ENCODE measurements around the gene FOXP2.

FOXP2 gene

DNA sequence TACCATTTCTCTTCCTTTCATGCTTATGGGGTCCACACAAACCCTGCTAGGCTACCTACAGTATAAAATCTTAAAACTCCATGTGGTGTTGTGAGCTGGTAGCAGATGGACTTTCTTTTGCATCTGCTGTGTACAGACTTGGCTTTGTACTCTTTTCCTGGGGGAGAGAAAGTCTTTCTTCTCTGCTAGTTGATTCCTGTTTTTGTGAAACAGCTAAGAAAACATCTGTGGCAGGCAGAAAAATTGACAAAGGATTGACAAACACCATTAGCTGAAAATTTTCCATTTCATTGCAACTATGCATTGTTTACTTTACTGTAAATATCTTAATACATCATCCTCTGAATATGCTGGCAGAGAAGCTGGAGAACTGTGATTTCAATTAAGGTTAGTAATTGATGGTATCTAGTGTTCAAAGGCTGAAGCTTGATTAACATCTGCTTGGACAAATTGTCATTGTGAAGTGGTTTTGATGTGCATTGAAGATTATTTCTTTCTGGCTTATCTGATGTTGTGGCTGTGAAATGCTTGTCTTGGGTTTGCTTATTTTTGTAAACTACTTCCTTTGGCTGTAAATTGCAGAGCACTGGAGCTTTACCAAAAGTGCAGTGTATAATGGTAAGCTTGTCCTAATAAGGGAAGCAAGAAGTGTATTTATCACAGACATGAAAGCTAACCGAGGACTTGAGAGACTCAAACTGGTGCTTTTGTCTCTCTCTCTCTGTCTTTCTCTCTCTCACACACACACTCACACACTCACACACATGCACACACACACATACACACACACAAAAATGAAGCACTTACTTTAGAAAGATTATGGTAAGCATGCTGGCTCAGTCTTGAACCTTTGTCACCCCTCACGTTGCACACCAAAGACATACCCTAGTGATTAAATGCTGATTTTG is at the start of gene FOXP2:
TSS of gene FOXP2 (plus strand) at position 660 of the 908 bp plus-strand sequence. CDS start 11,697 bp downstream, outside the sequence.
- H3K4me1 ChIP-seq (ENCODE audit: low read length), result peaks cover 41% of the 10 kb centered on the region
- H4K20me1 ChIP-seq (ENCODE audit: insufficient read depth, low read length), result no peaks in the 10 kb centered on the region
- H3K27ac ChIP-seq (ENCODE audit: low read length), result no peak within 1 kb of the TSS
- no peaks in the 10 kb centered on the region for H3K79me2 ChIP-seq (ENCODE audit: low read length)
- H3K27me3 ChIP-seq (ENCODE audit: low read depth, low read length), result no peaks in the 10 kb centered on the region
- peak within 1 kb of the TSS; percentile 40 for H3K9ac ChIP-seq (ENCODE audit: low read length)
- no peaks in the 10 kb centered on the region for H3K9me3 ChIP-seq (ENCODE audit: insufficient read depth, low read length)
- H3K4me3 ChIP-seq (ENCODE audit: low read length), result peak within 1 kb of the TSS; percentile 72
- H2AFZ ChIP-seq (ENCODE audit: low read depth, low read length), result peak within 1 kb of the TSS; percentile 61
- H3K4me2 ChIP-seq (ENCODE audit: low read length), result peak within 1 kb of the TSS; percentile 91
- TF ChIP-seq EZH2phosphoT487 (IDR thresholded peaks at IDR 0.05; ENCODE audit: low read depth) (no peak), CTCF (IDR thresholded peaks at IDR 0.05; ENCODE audit: low read depth, low read length) (no peak)
- no peaks in the 10 kb centered on the region for H3K36me3 ChIP-seq (replicated peaks; ENCODE audit: low read depth, low read length)

GRCh38 chr7:114365791-114366190 is 48.8 kb upstream of the FOXP2 start:
- H3K27ac ChIP-seq (ENCODE audit: low read length), result no peak overlapping the region
- no peak overlapping the region for H3K9ac ChIP-seq (ENCODE audit: low read length)
- no peaks in the 10 kb centered on the region for H3K27me3 ChIP-seq (ENCODE audit: low read depth, low read length)
- H4K20me1 ChIP-seq (ENCODE audit: insufficient read depth, low read length), result no peaks in the 10 kb centered on the region
- no peaks in the 10 kb centered on the region for H3K79me2 ChIP-seq (ENCODE audit: low read length)
- H3K4me1 ChIP-seq (ENCODE audit: low read length), result 0 out of 2 replicates have a peak, but pooled peaks cover 3% of the 10 kb centered on the region
- H2AFZ ChIP-seq (ENCODE audit: low read depth, low read length), result no peak overlapping the region
- H3K36me3 ChIP-seq (replicated peaks; ENCODE audit: low read depth, low read length), result no peaks in the 10 kb centered on the region
- TF ChIP-seq EZH2phosphoT487 (IDR thresholded peaks at IDR 0.05; ENCODE audit: low read depth) (no peak), CTCF (IDR thresholded peaks at IDR 0.05; ENCODE audit: low read depth, low read length) (no peak)
- no peak overlapping the region for H3K4me2 ChIP-seq (ENCODE audit: low read length)
- no peaks in the 10 kb centered on the region for H3K9me3 ChIP-seq (ENCODE audit: insufficient read depth, low read length)
- no peak overlapping the region for H3K4me3 ChIP-seq (ENCODE audit: low read length)

DNA sequence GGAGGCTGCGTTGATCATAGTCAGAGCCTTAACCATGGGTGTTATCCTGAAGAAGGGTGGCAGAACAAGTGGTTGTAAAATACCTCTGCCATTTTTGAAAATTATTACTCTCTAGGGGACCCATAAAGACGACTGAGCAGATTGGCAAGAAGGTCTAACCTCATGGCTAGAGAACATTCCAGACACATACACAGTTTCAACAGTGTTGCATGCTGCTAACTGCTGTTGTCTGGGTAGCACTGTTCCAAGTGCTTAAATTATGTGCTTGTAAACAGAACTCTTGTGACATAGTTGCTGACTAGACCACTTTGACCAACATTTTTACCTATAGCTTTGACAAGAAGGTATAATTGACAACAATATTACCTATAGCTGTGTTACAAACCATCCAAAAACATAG is 46.1 kb upstream of the FOXP2 start:
- 0 out of 2 replicates have a peak, but pooled peaks cover 3% of the 10 kb centered on the region for H3K4me1 ChIP-seq (ENCODE audit: low read length)
- no peak overlapping the region for H2AFZ ChIP-seq (ENCODE audit: low read depth, low read length)
- no peak overlapping the region for H3K9ac ChIP-seq (ENCODE audit: low read length)
- H3K27ac ChIP-seq (ENCODE audit: low read length), result no peak overlapping the region
- no peak overlapping the region for H3K4me3 ChIP-seq (ENCODE audit: low read length)
- H3K36me3 ChIP-seq (replicated peaks; ENCODE audit: low read depth, low read length), result no peaks in the 10 kb centered on the region
- H4K20me1 ChIP-seq (ENCODE audit: insufficient read depth, low read length), result no peaks in the 10 kb centered on the region
- H3K9me3 ChIP-seq (ENCODE audit: insufficient read depth, low read length), result no peaks in the 10 kb centered on the region
- H3K79me2 ChIP-seq (ENCODE audit: low read length), result no peaks in the 10 kb centered on the region
- H3K4me2 ChIP-seq (ENCODE audit: low read length), result no peak overlapping the region
- TF ChIP-seq EZH2phosphoT487 (IDR thresholded peaks at IDR 0.05; ENCODE audit: low read depth) (no peak), CTCF (IDR thresholded peaks at IDR 0.05; ENCODE audit: low read depth, low read length) (no peak)
- H3K27me3 ChIP-seq (ENCODE audit: low read depth, low read length), result no peaks in the 10 kb centered on the region

GRCh38 chr7:114369294-114369693 is 45.3 kb upstream of the FOXP2 start:
- Histone ChIP-seq H4K20me1 (ENCODE audit: insufficient read depth, low read length) (no peaks in the 10 kb centered on the region), H3K36me3 (replicated peaks; ENCODE audit: low read depth, low read length) (no peaks in the 10 kb centered on the region), H3K4me1 (ENCODE audit: low read length) (0 out of 2 replicates have a peak, but pooled peaks cover 3% of the 10 kb centered on the region), H3K27ac (ENCODE audit: low read length) (no peak overlapping the region), H3K9ac (ENCODE audit: low read length) (no peak overlapping the region), H3K9me3 (ENCODE audit: insufficient read depth, low read length) (no peaks in the 10 kb centered on the region), H3K4me2 (ENCODE audit: low read length) (no peak overlapping the region), H2AFZ (ENCODE audit: low read depth, low read length) (no peak overlapping the region), H3K79me2 (ENCODE audit: low read length) (no peaks in the 10 kb centered on the region), H3K27me3 (ENCODE audit: low read depth, low read length) (no peaks in the 10 kb centered on the region), H3K4me3 (ENCODE audit: low read length) (no peak overlapping the region)
- TF ChIP-seq CTCF (IDR thresholded peaks at IDR 0.05; ENCODE audit: low read depth, low read length), result no peak
- no peak for TF ChIP-seq EZH2phosphoT487 (IDR thresholded peaks at IDR 0.05; ENCODE audit: low read depth)
